HG03520 (cell line): ENCODE measurements around the gene KREMEN1.

ENCODE experiments used
- ATAC-seq: cut with Tn5 transposase; IDR thresholded peaks from one replicate; pipeline ENCODE4 v1.9.1; 2021; ENCODE audit warnings: mild to moderate bottlenecking, moderate library complexity; ENCODE audit not compliant: unreplicated experiment

KREMEN1 gene

DNA sequence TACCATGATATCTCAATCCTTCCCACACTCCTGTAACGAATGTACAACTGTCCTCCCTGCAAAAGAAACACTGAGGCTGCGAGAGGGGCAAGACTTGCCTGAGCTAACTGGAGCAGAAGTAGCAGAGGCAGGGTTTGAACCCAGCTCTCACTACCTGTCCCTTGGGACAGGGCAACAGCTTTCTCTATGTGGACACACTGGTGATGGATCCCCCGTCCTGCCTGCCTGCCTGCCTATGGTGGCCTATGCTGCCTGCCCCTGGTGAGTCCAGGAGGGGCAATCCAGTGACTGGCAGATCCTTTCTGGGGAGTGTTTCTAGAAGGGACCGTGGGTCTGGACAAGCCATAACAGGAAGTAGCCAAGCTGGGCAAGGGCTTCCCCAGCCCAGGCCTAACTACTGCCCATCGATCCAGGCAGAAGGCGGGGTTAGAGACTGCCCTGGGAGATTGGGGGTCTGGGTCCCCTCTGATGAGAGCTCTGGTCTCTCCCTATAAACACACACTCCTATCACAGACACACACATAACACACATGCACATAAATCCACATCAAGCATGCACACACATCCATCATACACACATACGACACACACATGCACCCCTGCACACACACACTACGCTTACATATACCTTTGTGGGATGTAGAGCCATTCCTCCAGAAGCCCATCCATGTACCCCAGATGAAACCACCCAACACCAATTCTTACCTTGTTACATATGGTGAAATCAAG is 131.8 kb downstream of the KREMEN1 start:
- no peak for ATAC-seq

DNA sequence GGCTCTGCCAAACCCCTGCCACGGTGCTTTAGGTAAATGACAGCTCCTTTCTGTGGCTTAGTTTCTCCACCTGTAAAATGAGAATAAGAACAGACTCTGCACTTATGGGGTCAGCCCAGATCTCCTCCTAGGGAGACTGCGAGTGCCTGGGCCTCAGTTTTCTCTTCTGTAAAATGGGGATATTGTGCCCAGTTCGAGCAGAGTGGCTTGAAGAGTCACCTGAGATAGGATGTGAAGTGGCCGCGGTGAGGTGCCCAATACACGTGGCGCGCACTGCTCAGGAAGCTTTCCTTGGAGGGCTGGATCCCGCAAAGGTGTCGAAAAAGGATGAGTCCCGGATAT is 132.4 kb downstream of the KREMEN1 start:
- ATAC-seq = no peak

DNA sequence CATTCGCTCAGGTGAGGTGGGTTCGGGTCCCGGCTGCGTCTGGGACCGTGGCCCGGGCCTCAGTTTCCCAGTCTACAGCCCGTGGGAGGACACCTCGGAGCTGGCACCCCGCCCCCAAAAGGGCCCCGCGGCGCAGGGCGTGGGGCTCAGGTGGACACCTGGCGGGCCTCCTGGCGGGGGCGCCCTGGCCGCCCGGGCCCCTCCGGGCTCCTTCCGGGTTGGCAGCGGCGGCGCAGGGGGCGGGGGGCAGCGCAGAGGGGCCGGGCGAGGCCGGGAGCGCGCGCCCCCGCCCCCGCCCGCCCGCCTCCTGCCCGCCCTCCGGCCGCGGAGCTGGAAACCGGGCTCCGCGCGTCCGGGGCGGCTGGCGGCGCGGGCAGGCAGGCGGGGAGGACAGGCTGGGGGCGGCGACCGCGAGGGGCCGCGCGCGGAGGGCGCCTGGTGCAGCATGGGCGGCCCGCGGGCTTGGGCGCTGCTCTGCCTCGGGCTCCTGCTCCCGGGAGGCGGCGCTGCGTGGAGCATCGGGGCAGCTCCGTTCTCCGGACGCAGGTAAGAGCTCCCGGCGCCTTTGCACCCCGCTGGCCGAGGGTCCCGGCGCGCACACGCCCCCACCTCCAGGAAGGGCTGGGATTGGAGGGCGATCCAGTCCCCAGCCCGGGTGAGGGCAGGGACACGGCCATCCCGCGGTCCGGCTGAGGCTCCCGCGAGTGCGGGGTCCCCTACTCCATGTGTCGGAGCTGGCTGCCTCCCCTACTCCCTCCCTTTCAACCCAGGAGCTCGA is 132.9 kb downstream of the KREMEN1 start, which contains the start of gene EMID1:
TSS of gene EMID1 (plus strand) at position 303 of the 778 bp plus-strand sequence. CDS start at position 446, 143 bp downstream.
- no peak for ATAC-seq

DNA sequence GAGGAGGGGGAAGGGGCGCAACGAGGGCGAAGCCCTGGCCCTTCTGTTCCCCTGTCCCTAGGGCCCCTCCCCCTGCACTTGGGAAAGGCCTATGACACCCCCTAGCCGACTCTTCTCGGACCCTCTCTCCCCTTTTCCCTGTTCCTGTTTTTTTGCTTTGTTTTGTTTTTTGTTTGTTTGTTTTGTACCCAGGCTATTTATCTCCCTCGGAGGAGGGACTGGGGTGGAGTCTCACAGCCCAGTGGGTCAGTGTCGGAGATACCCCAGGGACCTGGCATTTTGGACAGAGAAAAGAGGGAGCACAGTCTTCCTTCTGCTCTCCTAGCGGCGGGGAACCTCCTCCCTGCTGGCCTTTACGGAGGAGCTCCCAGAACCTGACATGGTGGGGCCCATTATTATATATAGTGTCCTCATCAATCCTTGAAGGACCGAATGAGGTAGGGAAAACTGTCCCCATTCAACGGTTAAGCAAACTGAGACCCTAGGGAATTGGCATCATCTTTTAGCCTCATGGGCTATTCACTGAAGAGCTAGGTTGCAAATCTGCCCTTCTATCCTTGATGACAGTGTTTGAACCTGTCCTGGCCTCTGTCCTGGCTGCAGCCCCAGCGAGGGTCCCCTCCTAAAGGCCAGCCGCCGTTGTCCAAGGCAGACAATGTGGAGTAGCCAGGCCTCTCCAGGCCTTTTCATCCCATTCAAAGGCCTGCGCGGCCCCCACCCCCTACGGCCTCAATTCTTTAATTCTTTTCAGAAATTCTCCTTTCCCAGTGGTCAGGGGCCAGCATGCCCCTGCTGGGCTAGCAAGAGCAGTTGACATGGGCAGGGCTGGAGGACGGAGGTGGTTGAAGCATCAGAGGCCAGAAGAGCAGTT is 133.8 kb downstream of the KREMEN1 start:
- no peak for ATAC-seq

DNA sequence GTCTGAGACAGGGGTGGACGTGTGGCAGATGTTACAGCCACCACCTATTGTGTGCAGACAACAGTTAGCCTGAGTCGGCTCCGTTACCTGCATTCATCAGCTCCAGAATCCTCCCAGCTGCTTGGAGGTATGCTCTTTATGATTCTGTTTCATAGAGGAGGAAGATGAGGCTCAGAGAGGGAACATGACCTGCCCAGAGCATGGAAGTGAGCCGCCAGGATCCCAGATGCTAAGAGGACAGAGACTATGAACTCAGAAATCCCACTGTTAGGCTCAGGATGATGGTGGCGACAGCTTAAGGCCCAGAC is 134.4 kb downstream of the KREMEN1 start:
- no peak for ATAC-seq

DNA sequence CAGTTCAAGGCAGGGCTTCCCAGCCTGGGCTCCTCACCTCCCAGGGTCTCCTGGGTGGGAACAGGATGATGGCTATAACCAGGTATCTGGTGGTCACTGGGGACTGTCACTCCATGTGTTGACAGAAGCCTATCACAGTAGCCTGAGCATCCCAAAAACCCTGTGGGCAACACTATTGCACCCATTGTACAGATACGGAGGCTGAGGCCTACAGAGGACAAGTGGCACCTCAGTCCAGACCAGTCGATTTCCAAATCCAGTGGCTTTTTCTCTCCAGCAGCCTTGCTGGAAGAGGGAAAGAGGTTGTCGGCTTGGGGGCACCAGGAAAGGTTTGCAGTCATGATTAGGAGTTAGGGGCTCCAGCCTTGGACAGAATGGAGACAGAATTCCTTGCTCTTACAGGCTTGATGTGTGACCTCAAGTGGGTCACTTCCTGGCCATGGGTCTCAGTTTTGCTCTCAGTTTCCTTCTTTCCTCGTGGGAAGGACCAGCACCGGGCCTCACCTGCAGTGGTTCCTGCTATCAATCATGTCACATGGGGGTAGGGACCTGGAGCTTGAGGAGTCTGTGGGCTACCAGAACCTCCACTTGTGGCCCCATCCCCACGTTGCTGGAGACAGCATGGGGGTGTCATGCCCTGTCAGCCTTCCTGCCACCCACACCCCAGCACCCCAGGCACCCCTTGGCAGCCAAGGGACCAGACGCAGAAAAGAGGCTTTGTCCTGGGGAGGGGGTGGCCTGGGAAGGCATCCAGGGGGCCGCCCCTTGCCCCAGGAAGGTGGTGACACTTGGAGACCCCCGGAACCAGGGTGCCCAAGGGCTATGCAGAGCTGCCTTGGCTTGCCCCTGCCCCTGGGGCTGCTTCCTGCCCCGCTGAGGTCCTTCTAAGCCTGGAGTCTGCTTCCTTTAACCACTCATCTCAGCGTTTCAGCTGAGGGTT is 135.0 kb downstream of the KREMEN1 start:
- ATAC-seq = no peak

DNA sequence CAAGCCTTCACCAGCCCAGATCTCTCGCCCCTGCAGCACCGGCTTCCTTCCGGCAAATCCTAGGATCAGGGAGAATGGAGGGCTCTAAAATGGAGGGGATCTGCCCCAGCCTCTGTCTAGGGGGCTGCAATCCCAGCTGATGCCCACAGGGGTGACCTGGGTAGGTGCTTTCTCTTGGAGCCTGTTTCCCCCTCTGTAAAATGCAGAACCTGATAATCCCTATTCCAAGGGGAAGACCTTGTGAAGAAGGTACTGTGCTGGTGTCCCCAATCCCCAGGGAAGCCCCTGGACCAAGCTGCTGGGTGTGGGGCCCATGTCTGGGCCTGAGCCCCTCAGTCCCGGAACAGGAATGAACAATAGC is 135.6 kb downstream of the KREMEN1 start:
- ATAC-seq = no peak

DNA sequence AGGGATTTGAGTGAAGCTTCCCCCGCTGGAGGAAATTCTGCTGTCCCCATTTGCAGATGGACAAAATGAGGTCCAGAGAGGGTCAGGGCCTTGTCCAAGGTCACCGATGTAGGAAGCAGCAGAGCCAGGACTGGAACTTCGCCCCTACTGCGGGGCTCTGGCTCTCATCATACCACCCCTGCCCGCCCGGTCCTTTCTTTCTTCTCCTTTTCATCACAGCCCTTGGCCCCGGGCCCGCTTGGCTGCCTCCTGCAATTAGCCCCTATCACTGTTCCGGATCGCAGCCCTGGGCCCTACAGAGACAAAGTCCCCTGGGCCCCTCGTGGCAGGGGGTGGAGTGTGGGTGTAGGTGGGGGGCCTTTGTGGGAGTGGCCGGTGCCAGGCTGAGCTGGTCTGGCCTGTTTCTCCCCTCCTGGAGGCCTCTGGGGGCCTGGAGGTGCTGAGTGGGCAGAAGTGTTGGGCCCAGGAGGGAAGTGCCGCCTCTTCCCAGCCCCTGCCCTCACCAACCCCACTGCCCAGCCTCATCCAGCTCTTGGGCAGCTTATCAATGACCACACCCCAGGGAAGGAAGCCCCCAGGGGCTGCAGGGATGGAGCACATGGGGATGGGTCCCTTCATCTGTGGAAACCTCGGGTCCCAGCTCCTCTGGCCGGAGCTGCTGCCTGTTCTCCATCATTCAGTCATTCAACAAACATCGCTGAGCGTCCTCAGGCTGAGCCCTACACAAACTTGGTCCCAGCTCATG is 136.2 kb downstream of the KREMEN1 start:
- ATAC-seq = no peak

DNA sequence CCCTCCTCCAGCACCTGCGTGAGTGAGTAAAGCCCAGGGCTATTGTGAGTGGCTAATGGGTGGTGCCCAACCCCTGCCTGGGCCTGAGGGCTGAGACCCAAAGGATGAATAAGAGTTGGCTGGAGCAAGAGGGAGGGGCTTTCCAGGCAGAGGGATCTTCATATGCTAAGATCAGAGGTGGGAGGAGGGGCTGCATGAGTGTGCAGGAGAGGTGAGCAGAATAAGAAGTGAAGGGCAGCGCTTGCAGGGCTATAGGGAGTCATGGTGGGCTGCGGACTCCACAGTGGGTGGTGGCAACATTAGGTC is 136.7 kb downstream of the KREMEN1 start:
- ATAC-seq = no peak

DNA sequence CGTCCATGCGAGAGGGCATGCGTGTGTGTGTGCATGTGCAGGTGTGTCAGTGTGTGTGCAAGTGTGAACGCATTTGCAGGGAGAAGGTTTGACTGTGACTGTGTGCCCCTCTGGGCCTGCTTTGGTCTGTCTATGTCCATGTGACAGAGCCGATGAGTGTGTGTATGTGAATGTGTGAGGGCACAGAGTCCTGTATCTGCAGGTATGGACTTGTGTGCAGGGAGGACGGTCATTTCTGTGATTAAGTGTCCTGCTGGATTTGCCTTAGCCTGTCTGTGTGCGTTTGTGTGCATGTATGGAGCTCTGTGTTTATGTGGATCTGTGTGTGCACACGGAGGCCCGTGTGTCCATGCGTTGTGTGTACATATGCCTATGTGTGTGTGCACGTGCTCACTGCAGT is 138.2 kb downstream of the KREMEN1 start:
- no peak for ATAC-seq

DNA sequence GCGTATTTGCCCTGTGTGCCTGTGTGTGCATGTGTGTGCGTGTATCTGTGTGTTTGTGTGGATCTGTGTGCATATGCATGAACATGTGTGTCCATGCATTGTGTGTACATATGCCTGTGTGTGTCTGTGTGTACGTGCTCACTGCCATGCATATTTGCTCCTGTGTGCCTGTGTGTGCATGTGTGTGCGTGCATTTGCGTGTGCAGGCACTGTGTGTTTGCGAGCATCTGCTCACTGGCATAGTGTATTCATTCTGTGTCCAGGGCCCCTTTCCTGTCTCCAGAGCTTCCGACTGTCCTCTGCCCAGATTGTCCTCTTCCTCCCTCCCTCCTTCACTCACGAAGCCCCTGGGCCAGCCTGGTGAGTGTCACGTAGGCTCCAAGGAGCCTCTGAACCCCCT is 138.6 kb downstream of the KREMEN1 start:
- ATAC-seq = no peak

DNA sequence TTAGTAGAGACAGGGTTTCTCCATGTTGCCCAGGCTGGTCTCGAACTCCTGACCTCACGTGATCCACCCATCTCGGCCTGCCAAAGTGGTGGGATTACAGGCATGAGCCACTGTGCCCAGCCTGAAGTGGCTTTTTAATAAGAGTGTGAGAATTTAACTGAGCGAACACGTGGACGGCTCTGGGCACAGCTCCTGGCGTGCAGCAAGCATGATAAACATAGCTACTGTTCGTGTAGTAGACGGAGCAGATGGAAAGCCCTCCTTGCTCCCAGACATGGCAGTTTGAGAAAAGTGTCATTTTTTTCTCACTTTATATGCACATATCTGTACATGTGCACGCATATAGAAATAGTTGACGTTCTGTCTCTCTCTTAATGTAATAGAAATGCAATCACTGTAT is 139.9 kb downstream of the KREMEN1 start:
- no peak for ATAC-seq

DNA sequence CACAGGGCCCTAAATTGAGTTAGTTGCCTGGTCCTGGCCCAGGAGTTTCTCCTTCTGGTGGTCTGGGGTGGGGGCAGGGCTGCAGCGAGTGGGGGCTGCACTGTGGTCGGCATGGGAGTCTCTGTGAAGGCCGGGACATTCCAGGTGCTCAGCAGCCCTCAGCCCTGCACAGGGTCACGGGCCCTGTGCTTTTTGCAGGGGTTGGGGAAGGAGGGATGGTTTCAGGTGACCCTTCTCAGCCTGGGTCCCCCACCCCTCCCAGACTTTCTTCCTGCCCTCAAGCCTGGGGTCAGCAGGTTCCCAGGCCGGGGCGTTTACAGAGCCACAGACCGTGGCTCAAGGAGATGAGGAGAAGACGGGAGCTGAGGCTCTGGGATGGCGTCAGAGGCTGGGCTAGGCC is 140.7 kb downstream of the KREMEN1 start:
- no peak for ATAC-seq

DNA sequence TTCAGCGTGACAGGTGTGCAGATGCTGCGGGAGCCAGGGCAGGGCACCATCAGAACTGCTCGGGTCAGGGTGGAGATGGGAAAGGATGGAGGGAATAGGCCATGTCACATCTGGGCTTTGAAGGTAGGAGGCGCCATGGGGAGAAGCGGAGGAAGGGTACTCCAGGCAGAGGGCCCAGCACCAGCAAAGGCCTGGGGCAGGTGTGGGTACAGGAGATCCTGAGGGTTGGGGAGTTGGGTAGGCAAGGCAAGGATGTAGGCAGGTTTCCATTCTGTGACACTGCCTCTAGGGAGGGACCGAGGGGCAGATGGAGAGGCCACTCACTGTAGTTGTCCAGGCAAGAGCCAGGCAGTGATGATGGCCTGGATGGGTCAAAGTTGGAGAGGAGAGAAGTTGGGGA is 141.4 kb downstream of the KREMEN1 start:
- ATAC-seq = no peak

DNA sequence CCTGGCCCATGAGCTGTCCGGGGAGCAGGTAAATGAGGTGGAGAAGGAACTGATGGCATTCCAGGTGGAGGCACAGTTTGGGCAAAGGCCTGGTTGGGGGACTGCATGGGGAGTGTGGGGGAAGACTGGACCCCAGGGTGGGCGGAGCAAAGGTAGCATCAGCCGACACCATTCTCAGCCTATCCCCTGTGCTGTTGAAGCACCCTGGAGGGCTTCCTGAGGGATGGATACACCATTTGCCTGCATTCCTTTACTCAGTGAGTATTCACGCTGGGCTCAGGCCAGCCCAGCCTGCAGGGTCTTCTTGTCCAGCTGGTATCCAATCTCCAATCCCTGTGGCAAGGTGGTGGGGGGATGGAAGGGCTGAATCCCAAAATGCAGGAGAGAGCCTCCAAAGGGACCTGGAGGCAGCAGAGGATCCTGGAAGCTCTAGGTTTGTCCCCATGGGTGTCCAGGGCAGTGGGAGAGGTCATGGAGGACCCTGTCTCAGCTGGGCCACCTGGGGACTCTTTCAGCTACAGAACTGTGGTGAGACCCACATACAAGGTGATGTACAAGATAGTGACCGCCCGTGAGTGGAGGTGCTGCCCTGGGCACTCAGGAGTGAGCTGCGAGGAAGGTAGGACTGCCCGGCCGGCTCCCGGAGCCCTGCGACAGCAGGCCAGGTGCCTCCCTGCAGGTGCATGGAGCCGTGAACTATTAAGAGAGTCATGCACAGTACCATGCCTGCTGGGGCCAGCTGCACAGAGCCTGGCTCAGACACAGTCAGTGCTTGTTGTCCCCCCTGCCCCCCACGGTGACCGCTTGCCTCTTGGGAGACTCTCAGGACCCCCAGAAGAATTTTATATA is 142.4 kb downstream of the KREMEN1 start:
- ATAC-seq = no peak

DNA sequence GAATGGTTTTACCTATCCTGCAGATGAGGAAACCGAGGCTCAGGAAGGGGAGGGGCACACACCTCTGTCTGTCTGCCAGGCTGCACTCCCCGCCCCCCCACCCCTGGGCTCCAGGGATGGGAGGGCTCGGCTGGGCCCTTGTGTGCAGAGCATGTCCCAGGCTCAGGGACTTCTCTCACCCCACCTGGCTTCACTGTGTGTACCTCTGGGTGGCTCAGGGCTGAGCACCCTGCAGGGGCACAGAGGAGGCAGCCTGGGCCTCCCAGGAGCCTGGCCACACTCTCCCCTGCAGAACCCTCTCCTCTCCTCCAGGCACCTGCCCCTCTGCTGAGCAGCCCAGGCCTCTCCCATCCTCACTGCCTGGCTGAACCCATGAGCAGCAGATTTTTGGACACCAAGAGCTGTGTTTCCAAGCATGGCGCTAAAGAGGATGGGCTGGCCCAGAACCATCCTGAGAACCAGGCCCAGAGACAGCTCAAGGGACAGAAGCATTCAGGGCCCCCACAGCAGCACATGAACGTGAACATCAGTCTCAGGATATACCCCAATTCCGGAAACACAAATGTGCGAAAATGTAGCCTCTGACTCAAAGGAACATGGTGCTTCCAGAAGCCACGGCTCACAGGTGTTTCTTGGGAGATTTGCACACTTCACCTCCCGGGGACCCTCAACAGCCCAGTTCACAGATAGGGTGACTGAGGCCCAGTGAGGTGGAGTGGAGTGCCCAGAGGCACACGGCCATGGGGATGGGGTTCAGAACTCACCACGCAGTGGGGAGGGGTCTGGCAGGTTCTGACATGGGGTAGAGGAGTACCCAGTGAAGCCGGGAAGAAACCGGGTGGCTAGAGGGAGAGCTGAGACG is 143.4 kb downstream of the KREMEN1 start:
- no peak for ATAC-seq

DNA sequence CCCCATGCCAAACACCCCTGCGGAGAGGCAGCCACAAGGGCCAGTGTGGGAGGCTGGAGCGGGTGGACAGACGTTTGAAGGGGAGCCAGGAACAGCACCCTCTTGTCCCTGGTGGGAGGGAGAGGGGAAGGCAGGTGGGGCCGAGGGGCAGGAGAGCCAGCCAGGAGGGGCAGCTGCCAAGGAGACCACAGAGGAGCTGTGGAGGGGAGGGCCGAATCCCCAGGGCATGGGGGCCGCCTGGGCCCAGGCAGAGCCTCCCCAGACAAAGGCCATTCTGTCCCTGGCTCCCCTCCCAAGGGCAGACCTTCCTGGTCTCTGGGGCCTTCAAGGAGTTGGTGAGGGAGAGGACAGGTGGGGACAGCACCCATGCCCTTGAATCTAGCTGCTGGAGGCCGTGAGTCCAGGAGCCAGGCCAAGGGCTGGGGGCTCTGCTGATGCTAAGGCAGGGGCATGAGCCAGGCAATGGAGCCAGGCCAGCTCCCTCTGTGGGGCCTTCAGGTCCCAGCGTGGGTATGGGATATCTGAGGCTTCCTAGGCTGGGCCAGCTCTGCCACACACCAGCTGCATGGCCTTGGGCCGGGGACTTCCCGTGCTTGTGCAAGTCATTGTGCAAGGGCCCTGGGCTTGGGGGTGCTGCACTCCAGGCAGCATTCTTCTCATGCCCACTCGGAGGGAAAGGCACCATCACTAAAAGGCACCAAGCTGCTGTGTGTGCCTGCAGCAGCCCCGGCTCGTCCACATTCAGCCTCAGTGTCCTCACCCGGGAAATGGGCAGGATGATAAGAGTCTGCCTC is 144.2 kb downstream of the KREMEN1 start:
- no peak for ATAC-seq
